Pons (tissue), 1 donor: ENCODE measurements around the gene TSNAXIP1.
"Not testable (repeated sequence)": the region's sequence is repeated elsewhere in the genome, so short reads cannot be mapped to it uniquely, and the experiment has no call there.

Experiments used
- DNase-seq: peaks from one replicate; pipeline ENCODE4 v3.0.0-alpha.2; 2016; ENCODE audit warnings: low spot score

TSNAXIP1 gene

GRCh38 chr16:67834242-67834614 lies 27.5 kb downstream of the TSNAXIP1 start:
- DNase-seq = no peak

- DNase-seq = not testable (repeated sequence)
Observed at GRCh38 chr16:67837190-67837589, 30.5 kb downstream of the TSNAXIP1 start.

- DNase-seq = no peak
Observed at GRCh38 chr16:67837811-67838210, 31.1 kb downstream of the TSNAXIP1 start.

GRCh38 chr16:67841198-67841815 lies 34.6 kb downstream of the TSNAXIP1 start:
- no peak for DNase-seq

- DNase-seq = peak; percentile 96
Observed at GRCh38 chr16:67841816-67842508, 35.3 kb downstream of the TSNAXIP1 start, which contains the start of gene THAP11. Gene THAP11, plus strand, starts transcription at chr16:67842320. Its CDS starts 235 bp downstream, at chr16:67842555.

- peak; percentile 29 for DNase-seq
Observed at GRCh38 chr16:67842509-67843342, 36.0 kb downstream of the TSNAXIP1 start.

GRCh38 chr16:67843343-67843765 lies 36.7 kb downstream of the TSNAXIP1 start:
- no peak for DNase-seq

GRCh38 chr16:67844497-67844896 lies 37.8 kb downstream of the TSNAXIP1 start:
- no peak for DNase-seq

- peak; percentile 9 for DNase-seq
Observed at GRCh38 chr16:67845291-67846062, 38.8 kb downstream of the TSNAXIP1 start.

- DNase-seq = peak; percentile 28
Observed at GRCh38 chr16:67846063-67846319, 39.3 kb downstream of the TSNAXIP1 start.

- peak; percentile 93 for DNase-seq
Observed at GRCh38 chr16:67846320-67847063, 39.8 kb downstream of the TSNAXIP1 start, which contains the start of gene NUTF2. Gene NUTF2, plus strand, starts transcription at chr16:67846933. Its CDS starts 18,198 bp downstream, at chr16:67865131.

GRCh38 chr16:67847064-67847861 lies 40.6 kb downstream of the TSNAXIP1 start, which contains the start of gene CENPT:
Gene CENPT, minus strand, starts transcription at chr16:67847693. Its CDS starts 13,834 bp downstream, at chr16:67833859.
- peak; percentile 56 for DNase-seq

GRCh38 chr16:67848118-67848517 lies 41.4 kb downstream of the TSNAXIP1 start:
- no peak for DNase-seq

GRCh38 chr16:67853670-67854069 lies 47.0 kb downstream of the TSNAXIP1 start:
- no peak for DNase-seq

GRCh38 chr16:67855789-67856188 lies 49.1 kb downstream of the TSNAXIP1 start:
- DNase-seq = no peak

GRCh38 chr16:67856927-67857546 lies 50.3 kb downstream of the TSNAXIP1 start:
- no peak for DNase-seq

- DNase-seq = peak; percentile 18
Observed at GRCh38 chr16:67857547-67858233, 51.0 kb downstream of the TSNAXIP1 start.

- DNase-seq = no peak
Observed at GRCh38 chr16:67858500-67858899, 51.8 kb downstream of the TSNAXIP1 start.
